A673 (cell line): ENCODE results near the gene KCNK6.

Source experiments
- EZH2 ChIP-seq: fragments of 200-600 bp; sonication (generic); IDR thresholded peaks from 2 replicates; pipeline ENCODE4 v1.6.1; 2017; ENCODE audit warnings: borderline replicate concordance, low read depth, mild to moderate bottlenecking, mixed read lengths, antibody characterized with exemption, low read length; ENCODE audit not compliant: poor library complexity, severe bottlenecking
- TF ChIP-seq, protein P1 (sequence below): fragments of 300-800, 200-600 bp; sonication (generic); conservative IDR thresholded peaks from 2 replicates; pipeline ENCODE4 v1.5.1; 2017; ENCODE audit warnings: low read depth, mild to moderate bottlenecking, antibody characterized with exemption, low read length, moderate library complexity, mixed read lengths

DNA sequence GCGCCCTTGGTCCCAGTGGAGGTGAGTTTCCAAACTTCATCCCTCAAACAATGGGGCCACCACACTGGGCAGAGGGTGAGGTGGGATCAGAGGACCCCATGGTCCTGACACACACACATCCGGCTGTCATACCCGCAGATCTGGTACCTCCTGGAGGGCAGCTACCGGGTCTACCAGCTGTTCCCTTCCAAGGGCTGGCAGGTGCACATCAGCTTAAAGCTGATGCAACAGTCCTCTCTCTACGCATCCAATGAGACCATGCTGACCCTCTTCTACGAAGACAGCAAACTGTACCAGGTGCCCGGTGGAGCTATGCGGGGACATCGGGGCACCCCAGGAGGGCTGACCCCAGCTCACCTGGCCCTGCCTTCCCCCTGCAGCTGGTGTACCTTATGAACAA is 40.7 kb downstream of the KCNK6 start:
- TF ChIP-seq, protein P1, sequence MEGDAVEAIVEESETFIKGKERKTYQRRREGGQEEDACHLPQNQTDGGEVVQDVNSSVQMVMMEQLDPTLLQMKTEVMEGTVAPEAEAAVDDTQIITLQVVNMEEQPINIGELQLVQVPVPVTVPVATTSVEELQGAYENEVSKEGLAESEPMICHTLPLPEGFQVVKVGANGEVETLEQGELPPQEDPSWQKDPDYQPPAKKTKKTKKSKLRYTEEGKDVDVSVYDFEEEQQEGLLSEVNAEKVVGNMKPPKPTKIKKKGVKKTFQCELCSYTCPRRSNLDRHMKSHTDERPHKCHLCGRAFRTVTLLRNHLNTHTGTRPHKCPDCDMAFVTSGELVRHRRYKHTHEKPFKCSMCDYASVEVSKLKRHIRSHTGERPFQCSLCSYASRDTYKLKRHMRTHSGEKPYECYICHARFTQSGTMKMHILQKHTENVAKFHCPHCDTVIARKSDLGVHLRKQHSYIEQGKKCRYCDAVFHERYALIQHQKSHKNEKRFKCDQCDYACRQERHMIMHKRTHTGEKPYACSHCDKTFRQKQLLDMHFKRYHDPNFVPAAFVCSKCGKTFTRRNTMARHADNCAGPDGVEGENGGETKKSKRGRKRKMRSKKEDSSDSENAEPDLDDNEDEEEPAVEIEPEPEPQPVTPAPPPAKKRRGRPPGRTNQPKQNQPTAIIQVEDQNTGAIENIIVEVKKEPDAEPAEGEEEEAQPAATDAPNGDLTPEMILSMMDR = no peak
- no peak for TF ChIP-seq EZH2
